HG03558 (cell line): ENCODE results near the gene NLRC5.

ENCODE experiments used
- ATAC-seq: cut with Tn5 transposase; IDR thresholded peaks from one replicate; pipeline ENCODE4 v1.9.1; 2021; ENCODE audit warnings: moderate number of reproducible peaks; ENCODE audit not compliant: unreplicated experiment; ENCODE audit errors: extremely low read depth

Gene NLRC5

GRCh38 chr16:57020651-57021050 lies 31.3 kb downstream of the NLRC5 start:
- no peak for ATAC-seq

GRCh38 chr16:57021757-57022156 lies 32.4 kb downstream of the NLRC5 start:
- ATAC-seq, result no peak

- ATAC-seq, result no peak
Measured at GRCh38 chr16:57022445-57022844, 33.1 kb downstream of the NLRC5 start.

- ATAC-seq, result no peak
Measured at GRCh38 chr16:57023541-57024249, 34.3 kb downstream of the NLRC5 start.

- no peak for ATAC-seq
Measured at GRCh38 chr16:57024894-57025680, 35.7 kb downstream of the NLRC5 start.

GRCh38 chr16:57025941-57026777 lies 36.8 kb downstream of the NLRC5 start:
- ATAC-seq, result no peak

GRCh38 chr16:57026778-57027062 lies 37.4 kb downstream of the NLRC5 start:
- ATAC-seq, result no peak

GRCh38 chr16:57027067-57027466 lies 37.7 kb downstream of the NLRC5 start:
- ATAC-seq, result no peak

GRCh38 chr16:57028086-57028485 lies 38.7 kb downstream of the NLRC5 start:
- no peak for ATAC-seq

GRCh38 chr16:57029161-57030160 lies 40.1 kb downstream of the NLRC5 start:
- no peak for ATAC-seq

GRCh38 chr16:57030346-57030902 lies 41.1 kb downstream of the NLRC5 start:
- ATAC-seq, result no peak

- ATAC-seq, result no peak
Measured at GRCh38 chr16:57031156-57031555, 41.8 kb downstream of the NLRC5 start.

- no peak for ATAC-seq
Measured at GRCh38 chr16:57032346-57032745, 43.0 kb downstream of the NLRC5 start.

GRCh38 chr16:57032931-57033330 lies 43.6 kb downstream of the NLRC5 start:
- no peak for ATAC-seq

- no peak for ATAC-seq
Measured at GRCh38 chr16:57036315-57036714, 47.0 kb downstream of the NLRC5 start.

GRCh38 chr16:57036945-57037344 lies 47.6 kb downstream of the NLRC5 start:
- no peak for ATAC-seq

GRCh38 chr16:57038166-57038565 lies 48.8 kb downstream of the NLRC5 start:
- no peak for ATAC-seq

GRCh38 chr16:57039148-57039812 lies 49.9 kb downstream of the NLRC5 start:
- ATAC-seq, result no peak
